Common myeloid progenitor, CD34-positive (primary cell): ENCODE data around the gene C5orf46.

ENCODE experiments used
- CTCF ChIA-PET: fragments of 350-600 bp; sonication (Branson Sonifier 250); formaldehyde crosslinking; loops from one replicate; lab custom pipeline; 2021; ENCODE audit warnings: antibody characterized with exemption; lab: Charles Lee
- POLR2A ChIA-PET: fragments of 350-600 bp; sonication (Branson Sonifier 250); formaldehyde crosslinking; loops from one replicate; lab custom pipeline; 2021; ENCODE audit warnings: antibody characterized with exemption; lab: Charles Lee
- DNase-seq, 3 donors: peaks; one replicate each; pipeline versions ENCODE4 v3.0.0 to v3.0.0-alpha.2; 2013
- H3K27ac ChIP-seq, 2 experiments: 1 replicate in 1 of 2; 2 replicates in 1 of 2; pipeline ENCODE4 v1.7.0; 2013; ENCODE audit warnings: inconsistent platforms in 2 of 2, low read length in 2 of 2, mild to moderate bottlenecking in 2 of 2, low read depth in 1 of 2, moderate library complexity in 1 of 2; ENCODE audit not compliant: severe bottlenecking in 2 of 2, insufficient read depth in 1 of 2, poor library complexity in 1 of 2
- H3K27me3 ChIP-seq, 5 experiments: replicated peaks in 2 of 5; 1 replicate in 3 of 5; 2 replicates in 2 of 5; pipeline versions ENCODE4 v1.6.1 to v1.7.0; 2013; ENCODE audit warnings: low read length in 4 of 5, mild to moderate bottlenecking in 2 of 5, moderate library complexity in 2 of 5, inconsistent platforms in 1 of 5; ENCODE audit not compliant: insufficient read depth in 5 of 5, control insufficient read depth in 4 of 5
- H3K36me3 ChIP-seq, 4 experiments: 1 replicate in 2 of 4; 2 replicates in 2 of 4; pipeline versions ENCODE4 v1.6.1 to v1.7.0; 2013; ENCODE audit warnings: low read length in 3 of 4, control low read depth in 1 of 4, mild to moderate bottlenecking in 1 of 4; ENCODE audit not compliant: control insufficient read depth in 4 of 4, insufficient read depth in 4 of 4
- H3K4me1 ChIP-seq, 4 experiments: 1 replicate in 3 of 4; 2 replicates in 1 of 4; pipeline versions ENCODE4 v1.6.1 to v1.7.1; 2013; ENCODE audit warnings: low read length in 3 of 4, mild to moderate bottlenecking in 3 of 4, control low read depth in 1 of 4, inconsistent platforms in 1 of 4, moderate library complexity in 1 of 4; ENCODE audit not compliant: control insufficient read depth in 4 of 4, insufficient read depth in 4 of 4; ENCODE audit errors: control extremely low read depth in 1 of 4
- H3K4me3 ChIP-seq, 7 experiments: 1 replicate in 4 of 7; 2 replicates in 3 of 7; pipeline versions ENCODE4 v1.5.1 to v1.7.0; 2013; ENCODE audit warnings: mild to moderate bottlenecking in 7 of 7, low read length in 6 of 7, moderate library complexity in 6 of 7, inconsistent platforms in 2 of 7, low read depth in 2 of 7, control low read depth in 1 of 7; ENCODE audit not compliant: insufficient read depth in 4 of 7, control insufficient read depth in 1 of 7; ENCODE audit errors: extremely low read depth in 1 of 7
- H3K9me3 ChIP-seq, 5 experiments: 1 replicate in 4 of 5; 2 replicates in 1 of 5; pipeline versions ENCODE4 v1.6.1 to v1.7.1; 2013; ENCODE audit warnings: low read length in 4 of 5, mild to moderate bottlenecking in 2 of 5, inconsistent platforms in 1 of 5, low read depth in 1 of 5, moderate library complexity in 1 of 5; ENCODE audit not compliant: control insufficient read depth in 4 of 5, insufficient read depth in 2 of 5; ENCODE audit errors: control extremely low read depth in 1 of 5
- WGBS: methylation state at CpG from one replicate; pipeline ENCODE4 v1.1.5; 2013; ENCODE audit not compliant: insufficient coverage; 5-methylcytosine and 5-hydroxymethylcytosine counted together

The C5orf46 gene

GRCh38 chr5:147895864-147896263 lies 10.5 kb downstream of the C5orf46 start:
- no peak overlapping the region for H3K4me3 ChIP-seq
- no peak for DNase-seq
- H3K9me3 ChIP-seq, result no peaks in the 10 kb centered on the region
- WGBS, result no CpG with 5 or more reads among the region's 1 CpG
- H3K27ac ChIP-seq, result no peak overlapping the region
- peaks cover 0 to 6% (median 0%) of the 10 kb centered on the region in 4 experiments for H3K4me1 ChIP-seq
- no peaks in the 10 kb centered on the region for H3K27me3 ChIP-seq
- CTCF ChIA-PET, result interaction anchor here (0.7 to 1.3 kb wide), 5 partner anchors 9 to 40 kb away, joined by 3 to 6 read pairs (median 3); partner anchors contain the start of gene SCGB3A2
- POLR2A ChIA-PET, result interaction anchor here (0.6 kb wide), 1 partner anchor 10 kb away, joined by 3 read pairs; no protein-coding TSS in a partner anchor
- no peaks in the 10 kb centered on the region for H3K36me3 ChIP-seq

GRCh38 chr5:147893820-147894219 lies 12.5 kb downstream of the C5orf46 start:
- no peak overlapping the region for H3K27ac ChIP-seq
- H3K36me3 ChIP-seq, result no peaks in the 10 kb centered on the region
- no peaks in the 10 kb centered on the region for H3K9me3 ChIP-seq
- peak in 1 of 3 donors; percentile 11 for DNase-seq
- H3K4me1 ChIP-seq, result peaks cover 0 to 6% (median 0%) of the 10 kb centered on the region in 4 experiments
- H3K4me3 ChIP-seq, result no peak overlapping the region
- 0% methylated on average over 1 of the region's 2 CpGs for WGBS
- ChIA-PET CTCF (interaction anchor here (9.6 kb wide), 1 partner anchor 38 kb away, joined by 109 read pairs; no protein-coding TSS in a partner anchor), POLR2A (no interaction called here)
- H3K27me3 ChIP-seq, result no peaks in the 10 kb centered on the region

DNA sequence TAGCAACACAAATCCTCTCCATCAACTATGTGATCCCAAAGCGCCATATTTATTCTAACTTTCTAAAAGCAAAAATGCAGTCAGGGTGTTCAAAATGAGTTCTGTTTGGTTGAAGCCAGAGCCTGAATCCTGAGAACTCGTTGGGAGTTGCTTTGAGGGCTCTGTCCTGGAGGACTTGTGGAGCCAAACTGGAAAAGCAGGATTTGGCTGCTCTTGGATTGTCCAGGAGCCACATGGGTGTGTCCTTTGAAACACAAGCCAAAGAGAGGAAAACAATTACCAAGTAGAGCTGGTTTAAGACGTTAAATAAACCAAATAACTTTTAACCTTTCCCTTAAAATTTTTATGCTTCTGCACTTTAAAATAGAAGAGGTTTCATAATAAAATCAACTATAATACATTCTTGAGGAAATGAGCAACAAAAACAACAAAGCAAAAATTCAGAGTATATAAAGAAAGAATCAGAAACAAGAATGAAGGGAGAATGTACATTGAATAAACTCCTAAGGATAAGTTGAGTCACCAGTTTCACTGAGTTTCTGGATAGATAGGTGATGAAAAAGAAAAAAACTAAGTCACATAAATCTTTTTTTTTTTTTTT lies 13.5 kb downstream of the C5orf46 start:
- CTCF ChIA-PET, result interaction anchor here (1.2 to 9.6 kb wide), 2 partner anchors 10 to 39 kb away, joined by 3 to 109 read pairs; no protein-coding TSS in a partner anchor
- Histone ChIP-seq H3K27me3 (no peaks in the 10 kb centered on the region), H3K27ac (no peak overlapping the region), H3K9me3 (no peaks in the 10 kb centered on the region), H3K4me1 (peaks cover 0 to 6% (median 0%) of the 10 kb centered on the region in 4 experiments), H3K4me3 (no peak overlapping the region), H3K36me3 (no peaks in the 10 kb centered on the region)
- DNase-seq, result no peak
- POLR2A ChIA-PET, result no interaction called here
- WGBS, result 100% methylated on average over 1 of the region's 3 CpGs

DNA sequence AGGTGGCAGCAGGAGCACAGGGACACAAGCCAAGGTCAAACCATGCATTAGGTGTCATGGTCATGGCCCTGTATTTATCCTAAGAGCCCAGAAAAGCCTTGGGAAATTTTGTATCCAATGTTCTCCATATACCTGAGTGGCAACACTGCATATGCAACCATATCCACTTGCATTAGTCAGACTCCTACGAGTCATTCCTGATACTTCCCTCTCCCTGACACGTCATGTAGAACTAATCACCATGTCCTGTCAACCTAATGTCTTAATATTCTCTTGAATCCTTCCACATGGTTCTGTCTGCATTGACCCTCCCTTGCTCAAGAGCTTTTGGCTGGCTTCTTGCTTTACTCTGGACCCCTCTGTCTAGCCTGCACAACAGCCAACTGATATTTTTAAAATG lies 18.4 kb downstream of the C5orf46 start:
- no peak overlapping the region for H3K27ac ChIP-seq
- H3K4me1 ChIP-seq, result peaks cover 0 to 1% (median 0%) of the 10 kb centered on the region in 4 experiments
- H3K36me3 ChIP-seq, result no peaks in the 10 kb centered on the region
- no peaks in the 10 kb centered on the region for H3K27me3 ChIP-seq
- DNase-seq, result no peak
- WGBS, result 86% methylated on average over 2 of the region's 2 CpGs
- H3K9me3 ChIP-seq, result no peaks in the 10 kb centered on the region
- CTCF ChIA-PET, result interaction anchor here (1.3 to 9.6 kb wide), 5 partner anchors 13 to 44 kb away, joined by 3 to 109 read pairs (median 7); no protein-coding TSS in a partner anchor
- POLR2A ChIA-PET, result no interaction called here
- H3K4me3 ChIP-seq, result no peak overlapping the region

- Histone ChIP-seq H3K4me3 (no peak overlapping the region), H3K27ac (no peak overlapping the region), H3K27me3 (no peaks in the 10 kb centered on the region), H3K36me3 (no peaks in the 10 kb centered on the region), H3K4me1 (peaks cover 0 to 3% (median 0%) of the 10 kb centered on the region in 4 experiments), H3K9me3 (no peaks in the 10 kb centered on the region)
- CTCF ChIA-PET, result interaction anchor here (0.6 to 9.6 kb wide), 6 partner anchors 8 to 45 kb away, joined by 3 to 109 read pairs (median 3); no protein-coding TSS in a partner anchor
- DNase-seq, result peak; percentile 58 to 78 (median 72)
- POLR2A ChIA-PET, result no interaction called here
- WGBS, result no CpG with 5 or more reads among the region's 3 CpGs
These were observed 19.2 kb downstream of the C5orf46 start for GRCh38 chr5:147887026-147887627.

GRCh38 chr5:147882586-147883313 lies 23.6 kb downstream of the C5orf46 start:
- Histone ChIP-seq H3K4me3 (no peak overlapping the region), H3K4me1 (peaks cover 0 to 3% (median 0%) of the 10 kb centered on the region in 4 experiments), H3K27me3 (no peaks in the 10 kb centered on the region), H3K27ac (no peak overlapping the region), H3K36me3 (no peaks in the 10 kb centered on the region), H3K9me3 (no peaks in the 10 kb centered on the region)
- 81% methylated on average over 6 of the region's 6 CpGs for WGBS
- DNase-seq, result no peak
- ChIA-PET CTCF (interaction anchor here (1.3 to 1.8 kb wide), 4 partner anchors 10 to 52 kb away, joined by 3 to 9 read pairs (median 4); no protein-coding TSS in a partner anchor), POLR2A (no interaction called here)
